Stimulated activated CD8-positive, alpha-beta memory T cell treated with anti-CD3 and anti-CD28 coated beads, Interleukin-7, amount 100 ng/mL, for 4 hours (primary cell): ENCODE results near the gene RFX3.
"Not testable (repeated sequence)": the region's sequence is repeated elsewhere in the genome, so short reads cannot be mapped to it uniquely, and the experiment has no call there.

Source experiments
- DNase-seq, 2 donors: peaks; one replicate each; pipeline ENCODE4 v3.0.0-alpha.2; 2020; ENCODE audit warnings: low read depth in 2 of 2

RFX3 gene

GRCh38 chr9:3359048-3359692, 166.6 kb downstream of the RFX3 start:
- DNase-seq, result no peak

- DNase-seq, result no peak
These were observed 177.6 kb downstream of the RFX3 start for GRCh38 chr9:3348169-3348568.

- DNase-seq, result no peak
These were observed 179.3 kb downstream of the RFX3 start for GRCh38 chr9:3346549-3346948.

- DNase-seq, result no peak
These were observed 182.1 kb downstream of the RFX3 start for GRCh38 chr9:3343671-3344070.

GRCh38 chr9:3342159-3342777, 183.5 kb downstream of the RFX3 start:
- no peak for DNase-seq

GRCh38 chr9:3337515-3338225, 188.1 kb downstream of the RFX3 start:
- DNase-seq, result no peak

GRCh38 chr9:3336951-3337350, 188.8 kb downstream of the RFX3 start:
- DNase-seq, result no peak

GRCh38 chr9:3332802-3333201, 193.0 kb downstream of the RFX3 start:
- DNase-seq, result no peak

- DNase-seq, result no peak
These were observed 194.0 kb downstream of the RFX3 start for GRCh38 chr9:3331801-3332200.

- DNase-seq, result no peak
These were observed 194.9 kb downstream of the RFX3 start for GRCh38 chr9:3330792-3331420.

- DNase-seq, result no peak
These were observed 196.4 kb downstream of the RFX3 start for GRCh38 chr9:3329361-3329760.

- no peak for DNase-seq
These were observed 202.1 kb downstream of the RFX3 start for GRCh38 chr9:3323714-3324113.

GRCh38 chr9:3321186-3321585, 204.6 kb downstream of the RFX3 start:
- no peak for DNase-seq

GRCh38 chr9:3312595-3312994, 213.2 kb downstream of the RFX3 start:
- DNase-seq, result not testable (repeated sequence)

- DNase-seq, result no peak
These were observed 217.2 kb downstream of the RFX3 start for GRCh38 chr9:3308609-3309008.

- not testable (repeated sequence) for DNase-seq
These were observed 221.4 kb downstream of the RFX3 start for GRCh38 chr9:3304388-3304787.

GRCh38 chr9:3299872-3300271, 225.9 kb downstream of the RFX3 start:
- no peak for DNase-seq

GRCh38 chr9:3296536-3296935, 229.3 kb downstream of the RFX3 start:
- DNase-seq, result no peak

- DNase-seq, result no peak
These were observed 233.5 kb downstream of the RFX3 start for GRCh38 chr9:3292311-3292710.

GRCh38 chr9:3290231-3290840, 235.5 kb downstream of the RFX3 start:
- DNase-seq, result no peak

GRCh38 chr9:3288686-3289085, 237.1 kb downstream of the RFX3 start:
- no peak for DNase-seq
